Bronchial epithelial cell (primary cell): ENCODE data around the gene PLEKHM1. TPM values are rescaled to one million over a fixed set of nuclear protein-coding genes. Genes with fewer than 3 reads are reported as not detected.
"Not testable (repeated sequence)": the region's sequence is repeated elsewhere in the genome, so short reads cannot be mapped to it uniquely, and the experiment has no call there.

Source experiments
- DNase-seq: peaks from one replicate; pipeline ENCODE4 v3.0.0-alpha.2; 2010; ENCODE audit warnings: low read depth
- FAIRE-seq: peaks from 2 replicates; lab custom pipeline; 2011; peaks lifted over from hg19 to GRCh38; lab: Jason Lieb, UNC
- H3K27me3 ChIP-seq: 2 replicates; pipeline ENCODE4 v1.5.1; 2011; ENCODE audit warnings: low read length; ENCODE audit not compliant: control insufficient read depth, insufficient read depth
- H3K36me3 ChIP-seq: 2 replicates; pipeline ENCODE4 v1.5.1; 2011; ENCODE audit warnings: low read length; ENCODE audit not compliant: control insufficient read depth, insufficient read depth
- H3K4me3 ChIP-seq: 2 replicates; pipeline ENCODE4 v1.5.1; 2011; ENCODE audit warnings: mild to moderate bottlenecking, low read depth, low read length, control low read depth
- total RNA-seq: library from RNA; depleted of rRNA; stranded (reverse); fragments of >200 nt; gene quantifications from 2 replicates; pipeline ENCODE4 v1.2.1, GENCODE V29; 2014
- TF ChIP-seq, protein P1 (sequence below): IDR thresholded peaks from 2 replicates; pipeline ENCODE4 v1.5.1; 2011; ENCODE audit warnings: mild to moderate bottlenecking, moderate library complexity, low read length, control low read depth, inconsistent platforms; ENCODE audit not compliant: insufficient read depth, severe bottlenecking

PLEKHM1 gene
- total RNA-seq, 1 donor from 2014 or later: 38.7 TPM

DNA sequence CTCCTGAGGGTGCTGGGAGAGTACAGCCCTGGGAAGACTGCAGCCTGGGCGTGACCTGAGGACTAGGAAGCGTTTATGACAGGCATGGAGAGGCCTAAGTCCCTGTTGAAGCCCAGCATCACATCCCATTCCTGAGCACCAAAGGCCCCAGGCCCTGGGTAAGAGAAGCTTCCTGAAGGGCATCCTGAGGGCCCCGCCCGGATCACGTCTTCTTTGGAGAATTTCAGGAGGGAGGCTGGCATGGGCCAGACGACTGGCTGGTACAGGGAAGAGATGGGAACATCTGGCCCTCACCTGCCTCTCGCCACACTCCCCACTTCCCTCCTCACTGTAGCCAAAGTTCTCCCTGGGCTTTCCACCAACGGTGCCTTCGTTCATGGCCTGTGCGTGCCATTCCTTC, 46.2 kb downstream of the PLEKHM1 start:
- H3K36me3 ChIP-seq, DNase-seq, H3K27me3 ChIP-seq, H3K4me3 ChIP-seq, FAIRE-seq: not testable (repeated sequence)

DNA sequence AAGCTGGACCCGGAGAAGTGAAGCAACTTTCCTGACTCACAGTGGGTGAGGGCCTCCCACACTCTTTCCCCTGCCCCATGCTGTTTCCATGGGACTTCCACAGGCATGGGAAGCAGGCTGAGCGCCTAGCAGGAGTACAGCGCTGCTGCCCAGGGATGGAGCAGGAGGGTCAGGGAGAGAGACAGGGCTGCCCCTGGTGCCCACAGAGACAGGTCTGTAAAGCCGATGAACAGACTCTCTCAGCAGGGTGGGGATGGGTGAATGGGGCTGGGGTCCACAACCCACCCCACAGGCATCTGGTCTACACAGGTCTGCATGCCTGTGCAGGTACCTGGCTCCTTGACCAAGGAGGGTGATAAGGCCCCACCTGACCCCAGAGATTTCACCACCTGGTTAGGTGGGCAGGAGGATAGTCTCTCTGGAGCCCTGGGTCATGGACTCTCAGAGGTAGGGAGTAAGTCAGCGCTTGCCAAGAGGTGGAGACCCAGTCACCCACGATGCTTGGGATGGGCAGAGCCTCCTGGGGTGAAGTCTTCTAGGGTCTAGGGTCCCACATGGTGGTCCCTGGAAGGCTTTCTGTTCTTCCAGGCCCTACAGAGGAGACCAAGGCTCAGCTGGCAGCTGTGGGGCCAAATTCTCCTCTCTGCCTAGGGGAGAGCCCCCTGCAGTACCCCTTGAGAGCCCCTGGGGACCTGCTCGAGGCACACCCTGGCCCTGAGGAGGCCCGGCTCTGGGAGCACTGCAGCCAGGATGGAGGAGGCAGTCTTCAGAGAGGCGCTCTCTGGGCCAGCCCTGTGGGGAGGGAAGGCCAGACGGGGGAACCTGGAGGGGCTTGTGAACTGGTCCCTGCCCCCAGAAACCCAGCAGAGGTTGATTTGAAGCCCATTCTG, 46.9 kb downstream of the PLEKHM1 start:
- not testable (repeated sequence) for H3K4me3 ChIP-seq, DNase-seq, H3K36me3 ChIP-seq, FAIRE-seq, H3K27me3 ChIP-seq

GRCh38 chr17:45441526-45442310, 48.8 kb downstream of the PLEKHM1 start:
- DNase-seq (no peak), FAIRE-seq (no peak)
- no peaks in the 10 kb centered on the region for H3K27me3 ChIP-seq
- TF ChIP-seq, protein P1, sequence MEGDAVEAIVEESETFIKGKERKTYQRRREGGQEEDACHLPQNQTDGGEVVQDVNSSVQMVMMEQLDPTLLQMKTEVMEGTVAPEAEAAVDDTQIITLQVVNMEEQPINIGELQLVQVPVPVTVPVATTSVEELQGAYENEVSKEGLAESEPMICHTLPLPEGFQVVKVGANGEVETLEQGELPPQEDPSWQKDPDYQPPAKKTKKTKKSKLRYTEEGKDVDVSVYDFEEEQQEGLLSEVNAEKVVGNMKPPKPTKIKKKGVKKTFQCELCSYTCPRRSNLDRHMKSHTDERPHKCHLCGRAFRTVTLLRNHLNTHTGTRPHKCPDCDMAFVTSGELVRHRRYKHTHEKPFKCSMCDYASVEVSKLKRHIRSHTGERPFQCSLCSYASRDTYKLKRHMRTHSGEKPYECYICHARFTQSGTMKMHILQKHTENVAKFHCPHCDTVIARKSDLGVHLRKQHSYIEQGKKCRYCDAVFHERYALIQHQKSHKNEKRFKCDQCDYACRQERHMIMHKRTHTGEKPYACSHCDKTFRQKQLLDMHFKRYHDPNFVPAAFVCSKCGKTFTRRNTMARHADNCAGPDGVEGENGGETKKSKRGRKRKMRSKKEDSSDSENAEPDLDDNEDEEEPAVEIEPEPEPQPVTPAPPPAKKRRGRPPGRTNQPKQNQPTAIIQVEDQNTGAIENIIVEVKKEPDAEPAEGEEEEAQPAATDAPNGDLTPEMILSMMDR: no peak
- no peak overlapping the region for H3K4me3 ChIP-seq
- H3K36me3 ChIP-seq: peaks cover 8% of the 10 kb centered on the region

DNA sequence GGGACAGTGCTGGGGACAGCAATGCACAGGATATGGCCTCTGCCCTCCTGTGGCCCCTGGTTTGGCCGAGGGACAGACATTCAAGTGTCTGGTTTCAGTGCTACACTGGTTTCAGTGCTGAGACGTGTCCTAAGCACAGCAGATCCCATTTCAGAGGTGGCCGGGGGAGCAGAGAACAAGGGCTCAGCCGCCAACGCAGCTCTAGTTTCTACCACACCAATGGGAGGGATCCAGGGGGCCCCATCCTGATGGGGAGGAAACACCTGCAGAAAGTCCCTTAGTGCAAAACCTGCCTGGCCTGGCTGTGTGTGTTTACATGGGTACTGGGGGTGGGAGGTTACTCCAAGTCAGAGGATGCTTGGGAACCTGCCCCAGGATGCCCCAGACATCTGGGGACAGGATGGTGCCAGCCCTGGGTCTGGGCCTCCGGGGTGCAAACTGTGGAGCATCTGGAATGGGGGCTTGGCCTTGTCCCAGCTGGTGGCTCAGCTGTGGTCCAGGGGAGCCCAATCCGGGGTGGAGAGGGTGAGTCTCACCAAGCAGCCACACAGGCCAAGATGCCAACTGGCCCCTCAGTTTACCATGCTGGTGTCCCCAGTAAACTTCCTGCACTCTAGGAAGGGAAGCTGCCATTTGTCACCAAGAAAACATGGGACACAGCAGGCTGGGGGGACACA, 49.5 kb downstream of the PLEKHM1 start:
- FAIRE-seq: peak; percentile 18
- peaks cover 13% of the 10 kb centered on the region for H3K36me3 ChIP-seq
- DNase-seq, H3K27me3 ChIP-seq, H3K4me3 ChIP-seq: not testable (repeated sequence)

DNA sequence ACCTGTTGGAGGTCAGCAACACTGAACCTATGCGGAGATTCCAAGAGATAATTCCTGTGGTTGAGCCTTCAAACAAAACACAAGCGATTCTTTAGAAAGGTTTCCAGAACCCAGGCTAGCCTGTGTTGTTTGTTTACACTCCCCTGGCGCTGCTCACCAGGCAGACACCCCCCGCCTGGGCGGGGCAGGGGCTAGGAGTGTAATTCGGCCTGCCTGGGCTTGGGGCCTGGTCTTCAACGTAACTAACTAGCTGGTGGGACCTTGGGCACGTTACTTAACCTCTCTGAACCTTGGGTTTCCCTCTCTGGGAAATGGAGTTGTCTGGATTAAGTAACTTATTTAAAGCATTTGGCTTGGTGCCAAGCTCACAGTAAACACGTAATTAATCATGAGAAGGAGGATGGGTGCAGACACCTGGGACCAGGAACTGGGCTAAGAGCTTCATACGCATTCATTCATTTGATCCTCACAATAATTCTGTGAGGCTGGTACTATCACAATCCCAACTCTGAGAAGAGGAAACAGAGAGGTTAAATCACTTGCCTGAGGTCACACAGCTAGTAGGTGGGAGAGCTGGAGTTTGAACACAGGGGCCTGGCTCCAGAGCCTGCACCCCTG, 50.3 kb downstream of the PLEKHM1 start:
- H3K4me3 ChIP-seq: no peak overlapping the region
- no peaks in the 10 kb centered on the region for H3K27me3 ChIP-seq
- FAIRE-seq (peak; percentile 81), DNase-seq (peak; percentile 81)
- TF ChIP-seq, protein P1: no peak
- H3K36me3 ChIP-seq: peaks cover 15% of the 10 kb centered on the region

GRCh38 chr17:45438931-45439610, 51.5 kb downstream of the PLEKHM1 start:
- peak; percentile 95 for FAIRE-seq
- no peak overlapping the region for H3K4me3 ChIP-seq

More at GRCh38 chr17:45438931-45439610, 51.5 kb downstream of the PLEKHM1 start:
- TF ChIP-seq, protein P1: peak; percentile 16
- Histone ChIP-seq H3K27me3 (no peaks in the 10 kb centered on the region), H3K36me3 (peaks cover 13% of the 10 kb centered on the region)
- peak; percentile 43 for DNase-seq
